OCI-LY7 (cell line): Measurements from ENCODE around the gene DCTD. TPM values are rescaled to one million over a fixed set of nuclear protein-coding genes. Genes with fewer than 3 reads are reported as not detected.

Source experiments
- BruUV-seq: library from RNA; stranded (reverse); fragments of 400-500 nt; replicated peaks from 2 replicates; lab custom pipeline; 2021; lab: Mats Ljungman, UMichigan
- CTCF ChIA-PET: fragments of 300-600 bp; sonication (Branson Sonifier 250); formaldehyde crosslinking; loops from one replicate; lab custom pipeline; 2022; ENCODE audit warnings: antibody characterized with exemption; ENCODE audit not compliant: unreplicated experiment; lab: Charles Lee
- POLR2A ChIA-PET: fragments of 300-600 bp; sonication (Branson Sonifier 250); formaldehyde crosslinking; loops from one replicate; lab custom pipeline; 2022; ENCODE audit warnings: antibody characterized with exemption; lab: Charles Lee
- DNase-seq: peaks from one replicate; pipeline ENCODE4 v3.0.0-alpha.2; 2015; ENCODE audit warnings: low spot score
- H2AFZ ChIP-seq: fragments of 200-600 bp; sonication (generic), shearing (Covaris generic); 2 replicates; pipeline ENCODE4 v1.6.1; 2014; ENCODE audit warnings: mild to moderate bottlenecking, antibody characterized with exemption, low read length, moderate library complexity
- H3K27ac ChIP-seq: fragments of 200-600 bp; sonication (generic); 2 replicates; pipeline ENCODE4 v1.5.1; 2014; ENCODE audit warnings: mixed run types, low read depth, mild to moderate bottlenecking, moderate library complexity, low read length, inconsistent platforms; ENCODE audit not compliant: poor library complexity, severe bottlenecking
- H3K36me3 ChIP-seq: fragments of 200-600 bp; sonication (generic); 2 replicates; pipeline ENCODE4 v1.6.1; 2014; ENCODE audit warnings: mild to moderate bottlenecking, antibody characterized with exemption, low read length, moderate library complexity, mixed read lengths; ENCODE audit not compliant: insufficient read depth
- H3K4me1 ChIP-seq: fragments of 200-600 bp; sonication (generic); 2 replicates; pipeline ENCODE4 v1.5.1; 2014; ENCODE audit warnings: mild to moderate bottlenecking, low read length; ENCODE audit not compliant: insufficient read depth, poor library complexity, severe bottlenecking
- H3K4me2 ChIP-seq: fragments of 200-600 bp; sonication (generic); 2 replicates; pipeline ENCODE4 v1.6.1; 2014; ENCODE audit warnings: mild to moderate bottlenecking, low read length
- H3K4me3 ChIP-seq: fragments of 200-600 bp; sonication (generic); 2 replicates; pipeline ENCODE4 v1.5.1; 2014; ENCODE audit warnings: mild to moderate bottlenecking, low read depth, low read length; ENCODE audit not compliant: poor library complexity, severe bottlenecking
- H3K79me2 ChIP-seq: fragments of 200-600 bp; sonication (generic); 2 replicates; pipeline ENCODE4 v1.6.1; 2016; ENCODE audit warnings: low read depth, mild to moderate bottlenecking, low read length, moderate library complexity, mixed read lengths; ENCODE audit not compliant: insufficient read depth
- H3K9me2 ChIP-seq: fragments of 200-600 bp; sonication (generic); 2 replicates; pipeline ENCODE4 v1.6.1; 2016; ENCODE audit warnings: mild to moderate bottlenecking, low read length, mixed read lengths; ENCODE audit not compliant: insufficient read depth
- H3K9me3 ChIP-seq: fragments of 200-600 bp; sonication (generic); 2 replicates; pipeline ENCODE4 v1.6.1; 2014; ENCODE audit warnings: mild to moderate bottlenecking, mixed run types, low read length, mixed read lengths
- H4K20me1 ChIP-seq: fragments of 200-600 bp; sonication (generic); 2 replicates; pipeline ENCODE4 v1.6.1; 2014; ENCODE audit warnings: mild to moderate bottlenecking, antibody characterized with exemption, low read length, moderate library complexity, mixed read lengths; ENCODE audit not compliant: insufficient read depth
- CTCF ChIP-seq: fragments of 200-600 bp; sonication (generic); conservative IDR thresholded peaks from 2 replicates; pipeline ENCODE4 v1.5.1; 2014; ENCODE audit warnings: mild to moderate bottlenecking, antibody characterized with exemption, low read length, moderate library complexity, mixed read lengths
- EZH2phosphoT487 ChIP-seq: fragments of 200-600 bp; sonication (generic); IDR thresholded peaks from 2 replicates; pipeline ENCODE4 v1.6.1; 2018; ENCODE audit warnings: low read depth, borderline replicate concordance, mild to moderate bottlenecking, mixed run types, antibody characterized with exemption, low read length, moderate library complexity, mixed read lengths
- intact Hi-C: fragments of 100-400 bp; cut with micrococcal nuclease; formaldehyde crosslinking; loops from one replicate; pipeline ENCODE4 v1.10.0; 2022; ENCODE audit not compliant: unreplicated experiment
- total RNA-seq, 2 experiments: library from RNA; depleted of rRNA in 1 of 2; stranded (reverse); fragments of >200 nt in 1 of 2; shearing (Covaris generic) in 1 of 2; gene quantifications; 2 replicates each; pipeline ENCODE4 v1.2.3, GENCODE V29; 2014 to 2022

DCTD gene
- total RNA-seq, 2 experiments from 2014 or later: 37.8 to 81.9 TPM

GRCh38 chr4:182879913-182880312, 37.3 kb downstream of the DCTD start:
- no peaks in the 10 kb centered on the region for H4K20me1 ChIP-seq
- no TSS peak for BruUV-seq
- no peak overlapping the region for H3K4me2 ChIP-seq
- intact Hi-C loops: no loop called here
- peaks cover 4% of the 10 kb centered on the region for H3K4me1 ChIP-seq
- H3K27ac ChIP-seq: no peak overlapping the region
- no peak for DNase-seq
- H2AFZ ChIP-seq: no peak overlapping the region
- peaks cover 3% of the 10 kb centered on the region; the same call in 1 of the 2 replicates for H3K9me3 ChIP-seq
- TF ChIP-seq CTCF (no peak), EZH2phosphoT487 (no peak)
- no peaks in the 10 kb centered on the region for H3K9me2 ChIP-seq
- H3K36me3 ChIP-seq: peaks cover 8% of the 10 kb centered on the region; the same call in 1 of the 2 replicates
- ChIA-PET CTCF (no interaction called here), POLR2A (no interaction called here)
- no peak overlapping the region for H3K4me3 ChIP-seq
- no peaks in the 10 kb centered on the region for H3K79me2 ChIP-seq

DNA sequence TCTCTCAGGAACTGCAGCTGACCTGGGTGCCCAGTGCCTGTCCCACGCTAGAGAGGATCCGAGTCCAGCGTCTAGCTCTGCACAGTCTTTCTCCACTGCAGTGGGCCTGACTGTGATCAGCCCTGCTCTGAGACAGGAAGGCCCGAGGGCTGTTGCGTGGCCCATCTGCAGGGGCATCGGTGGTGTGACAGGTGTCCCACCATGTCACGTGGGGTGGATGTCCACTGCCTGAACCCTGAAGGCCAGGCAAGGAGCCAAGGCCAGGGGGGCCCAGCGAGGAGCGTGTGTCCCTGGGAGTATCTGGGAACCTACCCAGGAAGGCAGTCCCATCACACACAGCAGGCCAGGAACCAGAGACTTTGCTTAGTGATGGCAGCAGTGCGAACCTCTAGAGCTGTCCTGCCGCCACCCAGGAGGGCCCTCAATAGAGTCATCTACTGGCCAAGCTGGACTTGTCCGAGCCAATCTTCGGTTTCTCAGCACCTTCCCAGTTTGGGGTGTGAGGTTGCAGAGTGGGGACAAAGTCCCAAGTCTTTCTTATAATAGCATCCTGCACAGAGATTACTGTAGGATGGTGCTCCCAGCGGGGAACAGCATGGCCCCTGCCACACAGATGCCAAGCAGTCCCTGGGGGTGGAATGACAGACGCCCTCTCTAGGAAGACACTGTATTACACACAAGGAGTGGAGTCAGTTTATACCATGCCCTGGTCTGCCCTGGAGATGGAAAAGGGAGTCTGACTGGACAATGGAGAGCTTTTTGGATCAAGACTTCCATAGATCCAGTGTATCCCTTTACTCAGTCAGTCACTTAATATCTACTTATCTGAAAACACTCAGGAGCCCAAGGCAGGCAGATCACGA, 38.3 kb downstream of the DCTD start:
- Histone ChIP-seq H3K4me3 (no peak overlapping the region), H3K36me3 (peaks cover 3% of the 10 kb centered on the region; the same call in 1 of the 2 replicates), H4K20me1 (no peaks in the 10 kb centered on the region), H2AFZ (no peak overlapping the region), H3K27ac (no peak overlapping the region), H3K4me1 (peaks cover 14% of the 10 kb centered on the region), H3K9me2 (no peaks in the 10 kb centered on the region), H3K79me2 (no peaks in the 10 kb centered on the region), H3K9me3 (no peaks in the 10 kb centered on the region; the same call in 1 of the 2 replicates), H3K4me2 (no peak overlapping the region)
- ChIA-PET POLR2A (no interaction called here), CTCF (no interaction called here)
- TF ChIP-seq CTCF: no peak
- no peak for TF ChIP-seq EZH2phosphoT487
- intact Hi-C loops: no loop called here
- no TSS peak for BruUV-seq
- DNase-seq: no peak

- no peaks in the 10 kb centered on the region for H3K9me2 ChIP-seq
- no peak for DNase-seq
- H2AFZ ChIP-seq: no peak overlapping the region
- ChIA-PET POLR2A (interaction anchor here (0.6 kb wide), 1 partner anchor 33 kb away, joined by 4 read pairs; no protein-coding TSS in a partner anchor), CTCF (no interaction called here)
- H3K36me3 ChIP-seq: no peaks in the 10 kb centered on the region
- TF ChIP-seq CTCF (no peak; the same call in 1 of the 2 replicates), EZH2phosphoT487 (no peak)
- BruUV-seq: no TSS peak
- no peaks in the 10 kb centered on the region for H3K9me3 ChIP-seq
- no peaks in the 10 kb centered on the region for H3K79me2 ChIP-seq
- no peaks in the 10 kb centered on the region for H4K20me1 ChIP-seq
- H3K27ac ChIP-seq: no peak overlapping the region
- intact Hi-C loops: no loop called here
- no peak overlapping the region for H3K4me2 ChIP-seq
- peaks cover 19% of the 10 kb centered on the region for H3K4me1 ChIP-seq
- H3K4me3 ChIP-seq: no peak overlapping the region
Measured at GRCh38 chr4:182877326-182877883, 39.8 kb downstream of the DCTD start.
